DMS79 (cell line): Measurements from ENCODE around the gene USH1C.

ENCODE experiments used
- DNase-seq: peaks from one replicate; lab custom pipeline; 2025; lab: John Stamatoyannopoulos, UW

Gene USH1C

GRCh38 chr11:17526326-17526725 lies 17.9 kb downstream of the USH1C start:
- DNase-seq = no peak

GRCh38 chr11:17525570-17525969 lies 18.6 kb downstream of the USH1C start:
- no peak for DNase-seq

- no peak for DNase-seq
Observed at GRCh38 chr11:17524221-17524620, 20.0 kb downstream of the USH1C start.

GRCh38 chr11:17522655-17523054 lies 21.6 kb downstream of the USH1C start:
- no peak for DNase-seq

GRCh38 chr11:17521106-17521900 lies 22.9 kb downstream of the USH1C start:
- no peak for DNase-seq

GRCh38 chr11:17519061-17519885 lies 24.9 kb downstream of the USH1C start:
- no peak for DNase-seq

GRCh38 chr11:17518366-17518765 lies 25.9 kb downstream of the USH1C start:
- no peak for DNase-seq

- DNase-seq = no peak
Observed at GRCh38 chr11:17517186-17517585, 27.0 kb downstream of the USH1C start.

- DNase-seq = no peak
Observed at GRCh38 chr11:17516551-17517150, 27.6 kb downstream of the USH1C start.

- no peak for DNase-seq
Observed at GRCh38 chr11:17515443-17516176, 28.6 kb downstream of the USH1C start.

GRCh38 chr11:17514476-17514875 lies 29.7 kb downstream of the USH1C start:
- no peak for DNase-seq

GRCh38 chr11:17513853-17514252 lies 30.4 kb downstream of the USH1C start:
- DNase-seq = no peak

- DNase-seq = no peak
Observed at GRCh38 chr11:17512101-17512500, 32.1 kb downstream of the USH1C start.

GRCh38 chr11:17511571-17511970 lies 32.6 kb downstream of the USH1C start:
- DNase-seq = no peak

- DNase-seq = peak; percentile 12
Observed at GRCh38 chr11:17510507-17511206, 33.6 kb downstream of the USH1C start.

- DNase-seq = no peak
Observed at GRCh38 chr11:17508791-17509190, 35.4 kb downstream of the USH1C start.

GRCh38 chr11:17508306-17508705 lies 35.9 kb downstream of the USH1C start:
- DNase-seq = no peak

- no peak for DNase-seq
Observed at GRCh38 chr11:17507773-17508172, 36.4 kb downstream of the USH1C start.

GRCh38 chr11:17506942-17507341 lies 37.3 kb downstream of the USH1C start:
- no peak for DNase-seq

GRCh38 chr11:17506314-17506713 lies 37.9 kb downstream of the USH1C start:
- DNase-seq = no peak

GRCh38 chr11:17505146-17505545 lies 39.1 kb downstream of the USH1C start:
- DNase-seq = no peak
